ENCODE results near the gene CDH23. TPM values are rescaled to one million over a fixed set of nuclear protein-coding genes. Genes with fewer than 3 reads are reported as not detected.

The CDH23 gene
- total and polyA plus RNA-seq, 2 of the 8 experiments (the other 6 are each of a cell fraction or from before 2014, with no cell fraction given): 1.9 to 4.9 TPM

- TF ChIP-seq USF2 (IDR thresholded peaks at IDR 0.05; ENCODE audit: low read length): no peak
Observed at GRCh38 chr10:71622154-71622526, 225.4 kb downstream of the CDH23 start (continued).
